Smooth muscle cell (in vitro differentiated cells): Measurements from ENCODE around the gene HOXC11. TPM values are rescaled to one million over a fixed set of nuclear protein-coding genes. Genes with fewer than 3 reads are reported as not detected.

Experiments used
- DNase-seq: peaks from one replicate; lab custom pipeline; 2025; ENCODE audit not compliant: unreplicated experiment; lab: John Stamatoyannopoulos, UW
- H2AFZ ChIP-seq: fragments of 200-600 bp; sonication (generic); 2 replicates; pipeline ENCODE4 v1.6.0; 2016; ENCODE audit warnings: antibody characterized with exemption, low read depth, mild to moderate bottlenecking
- H3F3A ChIP-seq: fragments of 200-600 bp; sonication (generic); 2 replicates; pipeline ENCODE4 v1.6.0; 2017; ENCODE audit warnings: antibody characterized with exemption, low read depth
- H3K27ac ChIP-seq: fragments of 200-600 bp; sonication (generic); 2 replicates; pipeline ENCODE4 v1.5.1; 2016; ENCODE audit warnings: low read depth, mild to moderate bottlenecking
- H3K27me3 ChIP-seq: fragments of 200-600 bp; sonication (generic); 2 replicates; pipeline ENCODE4 v1.6.1; 2016; ENCODE audit warnings: low read depth, mild to moderate bottlenecking
- H3K36me3 ChIP-seq: fragments of 200-600 bp; sonication (generic); 2 replicates; pipeline ENCODE4 v1.5.1; 2016; ENCODE audit warnings: low read depth
- H3K4me1 ChIP-seq: fragments of 200-600 bp; sonication (generic); 2 replicates; pipeline ENCODE4 v1.5.1; 2016; ENCODE audit warnings: low read depth
- H3K4me2 ChIP-seq: fragments of 200-600 bp; sonication (generic); 2 replicates; pipeline ENCODE4 v1.6.0; 2016; ENCODE audit warnings: mild to moderate bottlenecking
- H3K4me3 ChIP-seq: fragments of 200-600 bp; sonication (generic); 2 replicates; pipeline ENCODE4 v1.5.1; 2016; ENCODE audit warnings: mild to moderate bottlenecking
- H3K79me2 ChIP-seq: fragments of 200-600 bp; sonication (generic); 2 replicates; pipeline ENCODE4 v1.6.0; 2016; ENCODE audit warnings: low read depth, mild to moderate bottlenecking
- H3K9ac ChIP-seq: fragments of 200-600 bp; sonication (generic); 2 replicates; pipeline ENCODE4 v1.6.0; 2016; ENCODE audit warnings: low read depth
- H3K9me3 ChIP-seq: fragments of 200-600 bp; sonication (generic); replicated peaks from 2 replicates; pipeline ENCODE4 v1.5.1; 2016; ENCODE audit warnings: low read depth
- H4K20me1 ChIP-seq: fragments of 200-600 bp; sonication (generic); 2 replicates; pipeline ENCODE4 v1.6.0; 2016; ENCODE audit warnings: low read depth
- WGBS: methylation state at CpG from one replicate; pipeline ENCODE4 v1.1.7; 2016; ENCODE audit warnings: low lambda C conversion rate; 5-methylcytosine and 5-hydroxymethylcytosine counted together
- polyA plus RNA-seq: library from polyadenylated mRNA; unstranded; fragments of >200 nt; fragmentation: Nextera tagmentation; extraction: Ambion mirVana; gene quantifications from 2 replicates; pipeline ENCODE4 v1.2.1, GENCODE V29; 2016
- total RNA-seq: library from RNA; depleted of rRNA; stranded (reverse); fragments of >200 nt; gene quantifications from 2 replicates; pipeline ENCODE4 v1.2.3, GENCODE V29; 2014
- TF ChIP-seq, protein P1 (sequence below): fragments of 200-600 bp; sonication (generic); IDR thresholded peaks from 2 replicates; pipeline ENCODE4 v1.5.1; 2017; ENCODE audit warnings: borderline replicate concordance, mild to moderate bottlenecking, antibody characterized with exemption; ENCODE audit not compliant: insufficient read depth, poor library complexity, severe bottlenecking

Gene HOXC11
- total and polyA plus RNA-seq, 2 experiments from 2014 or later = 0.23 to 0.27 TPM

DNA sequence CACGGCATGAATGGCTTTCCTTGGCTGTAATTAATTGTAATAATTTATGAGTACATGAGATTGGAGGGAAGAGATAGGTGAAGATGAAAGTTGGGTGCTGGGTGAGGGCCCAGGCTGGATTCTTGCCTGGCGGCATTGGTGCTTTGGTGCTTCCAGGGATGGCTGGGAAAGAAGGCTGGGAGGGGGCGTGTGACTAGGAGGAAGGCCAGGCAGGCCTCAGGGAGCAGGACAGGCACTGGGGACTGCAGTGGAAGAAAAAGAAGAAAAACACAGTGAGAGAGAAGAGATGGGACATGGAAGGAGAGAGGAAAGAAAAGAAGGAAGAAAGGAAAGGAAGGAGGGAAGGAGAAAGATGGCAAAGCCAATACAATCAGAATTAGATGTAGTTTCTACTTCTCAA, 30.7 kb downstream of the HOXC11 start:
- Histone ChIP-seq H3K36me3 (no peaks in the 10 kb centered on the region), H3K27ac (no peak overlapping the region), H3F3A (no peaks in the 10 kb centered on the region), H3K4me2 (no peak overlapping the region), H3K4me3 (no peak overlapping the region), H3K9ac (no peak overlapping the region), H3K27me3 (peaks cover 100% of the 10 kb centered on the region), H3K9me3 (no peaks in the 10 kb centered on the region), H3K79me2 (no peaks in the 10 kb centered on the region), H2AFZ (no peak overlapping the region), H3K4me1 (peaks cover 7% of the 10 kb centered on the region), H4K20me1 (no peaks in the 10 kb centered on the region)
- WGBS = 62% methylated on average over 3 of the region's 3 CpGs
- TF ChIP-seq, protein P1, sequence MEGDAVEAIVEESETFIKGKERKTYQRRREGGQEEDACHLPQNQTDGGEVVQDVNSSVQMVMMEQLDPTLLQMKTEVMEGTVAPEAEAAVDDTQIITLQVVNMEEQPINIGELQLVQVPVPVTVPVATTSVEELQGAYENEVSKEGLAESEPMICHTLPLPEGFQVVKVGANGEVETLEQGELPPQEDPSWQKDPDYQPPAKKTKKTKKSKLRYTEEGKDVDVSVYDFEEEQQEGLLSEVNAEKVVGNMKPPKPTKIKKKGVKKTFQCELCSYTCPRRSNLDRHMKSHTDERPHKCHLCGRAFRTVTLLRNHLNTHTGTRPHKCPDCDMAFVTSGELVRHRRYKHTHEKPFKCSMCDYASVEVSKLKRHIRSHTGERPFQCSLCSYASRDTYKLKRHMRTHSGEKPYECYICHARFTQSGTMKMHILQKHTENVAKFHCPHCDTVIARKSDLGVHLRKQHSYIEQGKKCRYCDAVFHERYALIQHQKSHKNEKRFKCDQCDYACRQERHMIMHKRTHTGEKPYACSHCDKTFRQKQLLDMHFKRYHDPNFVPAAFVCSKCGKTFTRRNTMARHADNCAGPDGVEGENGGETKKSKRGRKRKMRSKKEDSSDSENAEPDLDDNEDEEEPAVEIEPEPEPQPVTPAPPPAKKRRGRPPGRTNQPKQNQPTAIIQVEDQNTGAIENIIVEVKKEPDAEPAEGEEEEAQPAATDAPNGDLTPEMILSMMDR = no peak
- DNase-seq = no peak

DNA sequence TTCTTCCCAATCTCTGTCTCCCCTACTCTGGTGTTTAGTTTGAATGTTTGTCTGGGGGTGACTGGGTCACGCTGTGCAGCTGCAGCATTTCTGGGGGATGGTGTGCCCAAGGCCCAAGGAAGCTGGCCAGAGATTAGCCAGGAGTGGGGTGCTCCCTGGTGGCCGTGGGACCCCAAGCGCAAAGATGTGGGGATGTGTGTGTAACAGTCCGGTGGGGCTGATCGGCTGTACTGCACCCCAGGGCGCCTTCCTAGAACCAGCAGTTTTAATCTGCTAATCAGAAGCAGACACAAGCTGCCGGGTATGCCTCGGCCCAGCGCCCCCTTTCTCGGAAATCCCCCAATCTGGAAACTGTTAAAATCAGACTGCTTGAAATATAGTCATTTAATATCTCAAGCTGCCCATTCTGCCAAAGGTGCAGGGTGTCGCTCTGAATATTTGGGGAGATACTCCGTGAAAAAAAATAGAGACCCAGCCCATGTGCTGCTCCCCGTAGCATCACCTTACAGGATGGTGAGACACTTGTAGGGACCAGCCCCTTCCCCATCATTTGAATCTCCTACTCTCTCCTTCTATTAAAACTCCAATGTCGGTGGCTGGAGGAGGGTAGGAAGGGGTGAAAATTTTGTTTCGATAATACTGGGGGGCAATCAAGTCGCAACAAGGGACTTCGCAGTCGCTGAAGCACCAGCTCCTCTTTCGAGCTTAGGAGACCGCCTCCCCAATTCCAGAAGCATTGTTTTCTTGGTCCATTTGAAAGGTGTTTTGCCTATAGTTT, 31.3 kb downstream of the HOXC11 start:
- Histone ChIP-seq H3K9ac (no peak overlapping the region), H3K4me1 (peaks cover 7% of the 10 kb centered on the region), H3K4me2 (no peak overlapping the region), H3F3A (no peaks in the 10 kb centered on the region), H4K20me1 (no peaks in the 10 kb centered on the region), H3K79me2 (no peaks in the 10 kb centered on the region), H3K9me3 (no peaks in the 10 kb centered on the region), H3K4me3 (no peak overlapping the region), H3K27ac (no peak overlapping the region), H2AFZ (no peak overlapping the region), H3K27me3 (peaks cover 98% of the 10 kb centered on the region), H3K36me3 (no peaks in the 10 kb centered on the region)
- TF ChIP-seq, protein P1 = no peak
- 59% methylated on average over 20 of the region's 20 CpGs for WGBS
- no peak for DNase-seq

DNA sequence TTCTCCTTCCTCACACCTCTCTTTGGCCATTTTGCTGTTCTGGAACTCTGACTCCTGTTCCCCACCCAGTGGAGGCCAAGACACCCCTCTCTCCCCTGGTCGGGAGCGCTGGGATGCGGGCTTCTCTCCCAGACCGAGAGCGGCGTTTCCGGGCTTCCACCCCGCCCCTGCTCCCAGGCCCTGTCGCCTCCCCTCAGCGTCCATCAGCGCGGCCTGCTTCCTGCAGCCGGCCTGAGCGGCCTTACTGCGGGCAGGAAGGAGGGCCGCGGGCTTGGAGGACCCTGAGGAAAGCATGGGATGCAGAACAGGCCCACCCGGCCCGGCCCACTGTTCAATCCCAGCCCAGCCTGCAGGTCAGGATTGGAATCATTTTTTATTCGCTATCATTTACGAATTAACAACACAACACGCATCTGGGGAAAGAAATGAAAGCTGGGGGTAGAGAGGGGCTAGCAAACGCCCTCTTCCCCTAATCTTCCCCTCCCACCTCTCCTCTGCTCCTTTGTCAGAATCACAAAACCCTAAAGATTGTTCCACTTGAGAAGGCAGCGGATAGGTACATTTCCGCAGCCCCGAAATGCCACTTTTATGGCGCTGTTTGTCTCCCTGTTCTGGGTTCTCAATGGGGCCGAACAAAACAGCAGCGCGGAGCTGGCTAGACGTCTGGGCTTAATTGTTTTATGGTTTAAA, 32.1 kb downstream of the HOXC11 start:
- TF ChIP-seq, protein P1 = no peak
- Histone ChIP-seq H3K9me3 (no peaks in the 10 kb centered on the region), H3K4me1 (peaks cover 6% of the 10 kb centered on the region), H3K79me2 (no peaks in the 10 kb centered on the region), H3K27me3 (peaks cover 98% of the 10 kb centered on the region), H3K9ac (no peak overlapping the region), H3K27ac (no peak overlapping the region), H4K20me1 (no peaks in the 10 kb centered on the region), H2AFZ (no peak overlapping the region), H3F3A (no peaks in the 10 kb centered on the region), H3K4me2 (peak overlapping the region; percentile 31), H3K36me3 (no peaks in the 10 kb centered on the region), H3K4me3 (peak overlapping the region; percentile 46)
- no peak for DNase-seq
- WGBS = 20% methylated on average over 30 of the region's 31 CpGs

DNA sequence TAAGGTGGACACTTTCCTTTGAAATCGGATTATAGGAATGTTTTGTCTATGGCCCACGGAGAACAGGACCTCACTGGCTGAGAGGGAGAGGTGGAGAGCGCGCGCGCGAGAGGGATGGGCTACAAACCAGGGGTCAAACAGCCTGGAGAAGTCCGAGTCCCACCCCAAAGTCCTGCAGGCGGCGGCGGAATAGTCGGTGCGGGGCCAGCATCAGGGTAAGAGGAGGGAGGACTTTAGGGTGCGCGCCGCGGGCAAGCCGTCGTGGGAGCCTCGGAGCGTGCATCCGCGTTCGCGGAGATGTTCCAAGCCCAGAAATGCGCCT, 32.6 kb downstream of the HOXC11 start:
- H3K9me3 ChIP-seq = no peaks in the 10 kb centered on the region
- H3K9ac ChIP-seq = no peak overlapping the region
- H3K27me3 ChIP-seq = peaks cover 98% of the 10 kb centered on the region
- no peaks in the 10 kb centered on the region for H3F3A ChIP-seq
- H3K27ac ChIP-seq = no peak overlapping the region
- peak overlapping the region; percentile 46 for H3K4me3 ChIP-seq
- WGBS = 14% methylated on average over 26 of the region's 26 CpGs
- TF ChIP-seq, protein P1 = no peak
- H3K79me2 ChIP-seq = no peaks in the 10 kb centered on the region
- H3K36me3 ChIP-seq = no peaks in the 10 kb centered on the region
- H3K4me2 ChIP-seq = peak overlapping the region; percentile 84
- H3K4me1 ChIP-seq = peaks cover under 1% of the 10 kb centered on the region
- H4K20me1 ChIP-seq = no peaks in the 10 kb centered on the region
- H2AFZ ChIP-seq = no peak overlapping the region
- no peak for DNase-seq
